Measurements from ENCODE around the gene EXOC3L1. TPM values are rescaled to one million over a fixed set of nuclear protein-coding genes. Genes with fewer than 3 reads are reported as not detected.

The EXOC3L1 gene
- total and polyA plus RNA-seq, 2 of the 13 experiments (the other 11 are each of a cell fraction or from before 2014, with no cell fraction given): 0.12 TPM; not detected in 1

- no peak for TF ChIP-seq ATF4 (CRISPR knock-in tag; IDR thresholded peaks at IDR 0.05)
- TF ChIP-seq EP300 (IDR thresholded peaks at IDR 0.05; ENCODE audit: low read depth in 2 of 2, low read length in 2 of 2): no peak
- TF ChIP-seq EP300 (CRISPR knock-in tag; IDR thresholded peaks at IDR 0.05; ENCODE audit: borderline replicate concordance): no peak
- no peak for TF ChIP-seq RXRA (CRISPR knock-in tag; IDR thresholded peaks at IDR 0.05)
- TF ChIP-seq ZNF337 (CRISPR knock-in tag; IDR thresholded peaks at IDR 0.05; ENCODE audit: borderline replicate concordance, low read depth): 0 out of 2 replicates have a peak, but pooled peaks have one; percentile 66
- TF ChIP-seq ZZZ3 (CRISPR knock-in tag; IDR thresholded peaks at IDR 0.05; ENCODE audit: borderline replicate concordance): peak; percentile 65; the same call in 1 of the 2 replicates
- no peak for TF ChIP-seq ONECUT2 (CRISPR knock-in tag; IDR thresholded peaks at IDR 0.05)
- no peak for TF ChIP-seq SOX13 (IDR thresholded peaks at IDR 0.05)
- TF ChIP-seq SOX13 (CRISPR knock-in tag; conservative IDR thresholded peaks at IDR 0.05 in 1 of 2, IDR thresholded peaks at IDR 0.05 in 1 of 2): peak in 1 of 2 experiments; percentile 19; a peak in 1 of 4 replicates
- TF ChIP-seq, protein P1, sequence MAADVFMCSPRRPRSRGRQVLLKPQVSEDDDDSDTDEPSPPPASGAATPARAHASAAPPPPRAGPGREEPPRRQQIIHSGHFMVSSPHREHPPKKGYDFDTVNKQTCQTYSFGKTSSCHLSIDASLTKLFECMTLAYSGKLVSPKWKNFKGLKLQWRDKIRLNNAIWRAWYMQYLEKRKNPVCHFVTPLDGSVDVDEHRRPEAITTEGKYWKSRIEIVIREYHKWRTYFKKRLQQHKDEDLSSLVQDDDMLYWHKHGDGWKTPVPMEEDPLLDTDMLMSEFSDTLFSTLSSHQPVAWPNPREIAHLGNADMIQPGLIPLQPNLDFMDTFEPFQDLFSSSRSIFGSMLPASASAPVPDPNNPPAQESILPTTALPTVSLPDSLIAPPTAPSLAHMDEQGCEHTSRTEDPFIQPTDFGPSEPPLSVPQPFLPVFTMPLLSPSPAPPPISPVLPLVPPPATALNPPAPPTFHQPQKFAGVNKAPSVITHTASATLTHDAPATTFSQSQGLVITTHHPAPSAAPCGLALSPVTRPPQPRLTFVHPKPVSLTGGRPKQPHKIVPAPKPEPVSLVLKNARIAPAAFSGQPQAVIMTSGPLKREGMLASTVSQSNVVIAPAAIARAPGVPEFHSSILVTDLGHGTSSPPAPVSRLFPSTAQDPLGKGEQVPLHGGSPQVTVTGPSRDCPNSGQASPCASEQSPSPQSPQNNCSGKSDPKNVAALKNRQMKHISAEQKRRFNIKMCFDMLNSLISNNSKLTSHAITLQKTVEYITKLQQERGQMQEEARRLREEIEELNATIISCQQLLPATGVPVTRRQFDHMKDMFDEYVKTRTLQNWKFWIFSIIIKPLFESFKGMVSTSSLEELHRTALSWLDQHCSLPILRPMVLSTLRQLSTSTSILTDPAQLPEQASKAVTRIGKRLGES (CRISPR knock-in tag; IDR thresholded peaks at IDR 0.05; ENCODE audit: borderline replicate concordance): no peak
- peak; percentile 35; the same call in 1 of the 2 replicates for TF ChIP-seq ZFP91 (CRISPR knock-in tag; IDR thresholded peaks at IDR 0.05; ENCODE audit: borderline replicate concordance)
- TF ChIP-seq, protein P2, sequence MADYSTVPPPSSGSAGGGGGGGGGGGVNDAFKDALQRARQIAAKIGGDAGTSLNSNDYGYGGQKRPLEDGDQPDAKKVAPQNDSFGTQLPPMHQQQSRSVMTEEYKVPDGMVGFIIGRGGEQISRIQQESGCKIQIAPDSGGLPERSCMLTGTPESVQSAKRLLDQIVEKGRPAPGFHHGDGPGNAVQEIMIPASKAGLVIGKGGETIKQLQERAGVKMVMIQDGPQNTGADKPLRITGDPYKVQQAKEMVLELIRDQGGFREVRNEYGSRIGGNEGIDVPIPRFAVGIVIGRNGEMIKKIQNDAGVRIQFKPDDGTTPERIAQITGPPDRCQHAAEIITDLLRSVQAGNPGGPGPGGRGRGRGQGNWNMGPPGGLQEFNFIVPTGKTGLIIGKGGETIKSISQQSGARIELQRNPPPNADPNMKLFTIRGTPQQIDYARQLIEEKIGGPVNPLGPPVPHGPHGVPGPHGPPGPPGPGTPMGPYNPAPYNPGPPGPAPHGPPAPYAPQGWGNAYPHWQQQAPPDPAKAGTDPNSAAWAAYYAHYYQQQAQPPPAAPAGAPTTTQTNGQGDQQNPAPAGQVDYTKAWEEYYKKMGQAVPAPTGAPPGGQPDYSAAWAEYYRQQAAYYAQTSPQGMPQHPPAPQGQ (CRISPR knock-in tag; IDR thresholded peaks at IDR 0.05; ENCODE audit: borderline replicate concordance): 0 out of 2 replicates have a peak, but pooled peaks have one; percentile 52
- no peak for TF ChIP-seq ZNF678 (CRISPR knock-in tag; IDR thresholded peaks at IDR 0.05)
- TF ChIP-seq EHMT2 (IDR thresholded peaks at IDR 0.05; ENCODE audit: borderline replicate concordance, low read depth, low read length): no peak
- 0 out of 2 replicates have a peak, but pooled peaks have one; percentile 29 for TF ChIP-seq HOXA9 (CRISPR knock-in tag; IDR thresholded peaks at IDR 0.05; ENCODE audit: borderline replicate concordance)
- TF ChIP-seq ARNTL (CRISPR knock-in tag; IDR thresholded peaks at IDR 0.05): peak; percentile 58; the same call in 1 of the 2 replicates
- TF ChIP-seq MYC (CRISPR knock-in tag; IDR thresholded peaks at IDR 0.05; ENCODE audit: borderline replicate concordance): peak; percentile 84
These were observed 11.9 kb downstream of the EXOC3L1 start (continued) for GRCh38 chr16:67177743-67178699.

Measured in HepG2 (cell line).